Loucy (cell line): ENCODE data around the gene SCAMP2.

Experiments
- EZH2phosphoT487 ChIP-seq: fragments of 200-600 bp; IDR thresholded peaks from 2 replicates; pipeline ENCODE4 v1.6.1; 2018; ENCODE audit warnings: antibody characterized with exemption, mild to moderate bottlenecking, moderate library complexity, borderline replicate concordance
- TF ChIP-seq, protein P1 (sequence below): fragments of 200-600 bp; sonication (generic); conservative IDR thresholded peaks from 2 replicates; pipeline ENCODE4 v1.5.1; 2014; ENCODE audit warnings: mild to moderate bottlenecking, antibody characterized with exemption, low read length

- TF ChIP-seq, protein P1, sequence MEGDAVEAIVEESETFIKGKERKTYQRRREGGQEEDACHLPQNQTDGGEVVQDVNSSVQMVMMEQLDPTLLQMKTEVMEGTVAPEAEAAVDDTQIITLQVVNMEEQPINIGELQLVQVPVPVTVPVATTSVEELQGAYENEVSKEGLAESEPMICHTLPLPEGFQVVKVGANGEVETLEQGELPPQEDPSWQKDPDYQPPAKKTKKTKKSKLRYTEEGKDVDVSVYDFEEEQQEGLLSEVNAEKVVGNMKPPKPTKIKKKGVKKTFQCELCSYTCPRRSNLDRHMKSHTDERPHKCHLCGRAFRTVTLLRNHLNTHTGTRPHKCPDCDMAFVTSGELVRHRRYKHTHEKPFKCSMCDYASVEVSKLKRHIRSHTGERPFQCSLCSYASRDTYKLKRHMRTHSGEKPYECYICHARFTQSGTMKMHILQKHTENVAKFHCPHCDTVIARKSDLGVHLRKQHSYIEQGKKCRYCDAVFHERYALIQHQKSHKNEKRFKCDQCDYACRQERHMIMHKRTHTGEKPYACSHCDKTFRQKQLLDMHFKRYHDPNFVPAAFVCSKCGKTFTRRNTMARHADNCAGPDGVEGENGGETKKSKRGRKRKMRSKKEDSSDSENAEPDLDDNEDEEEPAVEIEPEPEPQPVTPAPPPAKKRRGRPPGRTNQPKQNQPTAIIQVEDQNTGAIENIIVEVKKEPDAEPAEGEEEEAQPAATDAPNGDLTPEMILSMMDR = no peak
- TF ChIP-seq EZH2phosphoT487 = no peak
Observed at GRCh38 chr15:74884428-74885223, 11.5 kb upstream of the SCAMP2 start.
